NCI-H2081 (cell line): ENCODE results near the gene STRBP.
A peak's percentile ranks its signal among the peaks of the same experiment; 100 is the strongest.
"Not testable (repeated sequence)": the region's sequence is repeated elsewhere in the genome, so short reads cannot be mapped to it uniquely, and the experiment has no call there.

Experiments
- DNase-seq, 2 experiments: peaks; one replicate each; lab custom pipeline; 2025; lab: John Stamatoyannopoulos, UW

STRBP gene

DNA sequence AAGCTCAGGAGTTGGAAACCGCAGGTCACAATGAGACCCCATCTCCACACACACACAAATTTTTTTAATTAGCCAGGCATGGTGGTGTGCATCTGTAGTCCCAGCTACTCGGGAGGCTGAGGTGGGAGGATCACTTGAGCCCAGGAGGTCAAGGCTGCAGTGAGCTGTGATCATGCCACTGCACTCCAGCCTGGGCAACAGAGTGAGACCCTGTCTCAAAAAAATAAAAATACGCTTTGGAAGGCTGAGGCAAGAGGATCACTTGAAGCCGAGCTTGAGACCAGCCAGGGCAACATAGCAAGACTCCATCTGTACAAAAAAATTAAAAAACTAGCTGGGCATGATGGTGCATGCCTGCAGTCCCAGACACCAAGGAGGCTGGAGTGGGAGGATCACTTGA lies 19.2 kb downstream of the STRBP start:
- DNase-seq = not testable (repeated sequence)

DNA sequence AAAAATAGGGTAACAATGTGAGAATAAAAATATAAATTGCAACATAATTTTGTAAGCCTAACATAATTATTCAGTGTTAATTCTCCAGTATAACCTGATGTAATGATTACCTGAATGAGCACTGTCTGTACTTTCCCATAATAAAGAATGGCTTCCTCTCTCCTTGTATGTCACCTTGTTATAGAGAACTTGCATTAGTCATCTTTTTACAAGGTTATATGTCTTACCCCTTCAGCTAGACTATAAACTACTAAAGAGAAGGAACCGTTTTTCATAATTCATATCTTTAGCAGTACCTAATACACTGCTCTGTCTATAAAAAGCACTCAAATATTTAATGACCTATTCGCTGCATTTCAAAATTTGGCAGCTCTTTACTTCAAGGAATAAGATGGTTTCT lies 19.8 kb downstream of the STRBP start:
- DNase-seq = no peak

DNA sequence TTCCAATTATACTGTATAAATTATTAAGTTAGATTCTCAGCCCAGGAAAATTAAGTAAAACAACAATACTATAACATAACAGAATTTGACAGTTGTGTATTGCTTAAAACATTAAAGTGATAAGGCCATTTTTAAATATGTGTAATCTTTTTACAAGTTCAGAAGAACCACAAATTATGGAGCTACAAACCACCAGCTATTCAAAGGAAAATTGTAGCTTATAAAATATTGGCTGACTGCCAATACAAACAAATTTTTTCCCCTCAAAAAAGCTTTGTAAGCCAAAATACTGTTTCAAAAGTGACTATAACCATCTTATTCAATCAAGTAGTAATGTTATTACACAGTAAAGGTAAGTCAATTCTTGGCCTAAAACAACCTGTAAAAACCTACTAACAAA lies 21.9 kb downstream of the STRBP start:
- DNase-seq = peak in 1 of 2 experiments; percentile 42

DNA sequence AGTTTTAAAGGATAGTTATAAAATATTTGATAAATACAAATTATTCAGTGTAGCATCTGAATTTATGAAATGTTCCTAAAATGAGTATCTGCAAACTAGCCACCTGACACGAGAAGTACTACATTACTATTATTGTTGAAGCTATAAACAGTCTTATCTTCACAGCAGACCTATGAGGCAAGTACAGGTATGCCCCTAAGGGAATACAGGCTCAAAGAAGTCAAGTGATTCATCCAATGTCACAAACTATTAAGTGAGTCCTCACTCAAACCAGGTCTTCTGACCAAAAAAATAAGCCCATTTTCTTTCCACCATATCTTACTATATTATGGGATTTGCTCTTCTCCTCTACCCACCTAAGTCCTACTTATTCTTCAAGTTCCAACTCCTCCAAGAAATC lies 28.7 kb downstream of the STRBP start:
- DNase-seq = no peak

DNA sequence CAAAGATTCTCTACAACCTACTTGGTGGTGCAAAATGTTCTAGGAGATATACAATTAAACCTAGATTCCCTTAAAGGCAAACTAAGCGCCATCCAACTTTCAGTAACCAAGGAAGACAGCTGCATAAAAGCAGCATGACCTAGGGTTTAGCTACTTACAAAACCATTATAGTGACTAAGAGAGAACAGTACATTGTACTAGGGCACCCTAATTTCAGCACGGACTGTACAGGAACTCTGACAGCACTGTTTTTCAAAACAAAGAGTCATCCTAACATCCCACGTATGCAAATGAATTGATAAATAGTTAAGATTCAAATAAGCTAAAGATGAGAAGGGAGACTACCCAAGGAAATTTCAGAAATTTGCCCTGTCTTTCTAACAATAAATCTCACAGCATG lies 30.0 kb downstream of the STRBP start:
- no peak for DNase-seq

DNA sequence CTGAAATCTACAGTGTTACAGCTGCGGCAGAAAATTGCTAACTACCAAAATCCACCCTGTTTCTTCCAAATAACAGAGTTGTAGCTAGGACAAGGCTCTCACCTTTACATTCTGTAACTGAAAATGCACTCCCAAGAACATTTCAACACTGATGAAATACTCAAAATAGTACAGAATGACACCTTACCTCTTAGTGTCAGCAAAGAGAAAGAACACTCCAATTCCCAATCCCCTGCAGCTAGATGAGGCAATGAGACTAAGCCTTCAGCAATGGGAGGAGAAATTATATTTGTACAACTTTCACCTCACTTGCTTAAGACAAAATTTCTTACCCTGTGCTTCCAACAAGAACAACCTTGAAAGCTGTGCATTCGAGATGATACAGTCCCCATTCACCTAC lies 31.2 kb downstream of the STRBP start:
- no peak for DNase-seq

DNA sequence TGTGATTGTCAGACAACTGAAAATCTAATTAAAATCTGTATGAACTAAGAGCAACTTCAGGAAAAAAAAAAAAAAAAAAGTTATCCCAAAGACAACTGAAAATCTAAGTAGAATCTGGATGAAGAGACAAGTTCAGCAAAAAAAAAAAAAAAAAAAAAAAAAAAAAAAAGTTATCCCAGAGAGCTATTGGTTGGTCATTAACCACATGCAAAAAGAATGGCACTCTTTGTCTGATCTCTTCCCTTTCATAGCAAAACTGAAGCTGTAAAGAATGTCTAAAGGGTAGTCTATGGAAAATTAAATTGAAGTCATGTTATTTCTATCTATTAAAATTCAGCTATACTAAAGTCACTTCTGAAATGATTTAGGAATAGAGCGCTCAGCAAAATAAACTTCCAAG lies 32.9 kb downstream of the STRBP start:
- DNase-seq = no peak

DNA sequence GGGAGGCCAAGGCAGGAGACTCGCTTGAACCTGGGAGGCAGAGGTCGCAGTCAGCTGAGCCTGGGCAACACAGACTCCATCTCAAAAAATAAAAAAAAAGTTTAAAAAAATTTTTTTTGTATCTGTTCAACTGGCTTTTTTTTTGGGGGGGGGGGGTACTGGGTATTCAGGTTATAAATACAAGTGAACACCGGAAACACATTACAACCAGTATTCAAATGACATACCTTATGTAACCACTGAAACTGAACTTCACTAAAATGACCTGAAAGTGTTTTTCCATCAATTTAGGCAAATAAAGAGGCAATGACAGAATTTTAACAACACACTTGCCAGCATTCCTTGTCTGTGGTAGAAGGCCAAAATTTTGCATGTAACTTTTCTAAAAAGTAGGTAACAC lies 33.5 kb downstream of the STRBP start:
- no peak for DNase-seq

DNA sequence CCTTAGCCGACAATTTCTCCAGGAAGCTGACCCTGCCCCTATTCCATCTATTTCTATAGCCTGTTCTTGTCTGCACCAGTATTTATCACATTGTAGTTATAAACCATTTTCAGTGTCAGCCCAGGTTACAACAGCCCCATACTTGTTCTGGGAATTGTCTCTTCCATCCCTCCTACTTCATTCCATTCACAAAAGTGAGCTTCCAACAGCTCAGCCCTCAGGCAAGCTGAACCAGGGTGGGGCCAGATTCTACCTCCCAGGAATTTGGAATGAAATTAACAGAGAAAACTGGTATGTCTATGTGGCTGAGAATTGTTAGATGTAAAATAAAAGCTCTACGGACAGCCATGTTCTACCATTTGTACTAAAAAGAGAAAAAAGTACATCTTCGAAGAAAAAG lies 36.1 kb downstream of the STRBP start:
- DNase-seq = no peak

DNA sequence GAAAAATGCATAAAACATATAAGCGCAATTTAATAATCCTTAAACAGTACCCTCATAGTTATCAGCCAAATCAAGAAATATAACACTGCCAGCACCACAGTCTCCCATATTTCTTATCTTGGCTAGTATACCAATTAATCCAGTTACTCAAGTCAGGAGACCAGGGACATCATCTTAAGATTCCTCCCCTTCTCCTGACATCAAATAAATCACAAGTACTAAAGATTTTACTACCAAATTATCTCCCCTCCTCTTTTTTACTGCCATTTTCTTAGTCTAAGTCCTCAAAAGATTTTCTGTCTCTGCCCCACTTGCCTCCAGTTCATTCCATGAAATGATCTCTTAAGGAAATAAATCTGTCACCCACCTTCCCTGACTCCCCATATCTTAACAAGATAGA lies 37.0 kb downstream of the STRBP start:
- DNase-seq = no peak

DNA sequence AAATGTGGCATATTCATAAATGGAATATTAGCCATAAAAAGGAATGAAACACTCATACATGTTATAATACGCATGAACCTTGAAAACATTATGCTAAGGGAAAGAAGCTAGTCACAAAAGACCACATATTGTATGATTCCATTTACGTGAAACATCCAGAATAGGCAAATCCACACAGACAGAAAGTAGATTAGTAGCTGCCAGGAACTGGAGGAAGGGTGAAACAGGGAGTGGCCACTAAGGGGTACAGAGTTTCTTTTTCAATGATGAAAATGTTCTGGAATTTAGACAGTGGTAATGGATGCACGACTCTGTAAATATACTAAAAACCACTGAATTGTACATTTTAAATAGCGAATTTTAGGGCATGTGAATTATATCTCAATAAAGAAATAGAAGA lies 39.4 kb downstream of the STRBP start:
- no peak for DNase-seq

DNA sequence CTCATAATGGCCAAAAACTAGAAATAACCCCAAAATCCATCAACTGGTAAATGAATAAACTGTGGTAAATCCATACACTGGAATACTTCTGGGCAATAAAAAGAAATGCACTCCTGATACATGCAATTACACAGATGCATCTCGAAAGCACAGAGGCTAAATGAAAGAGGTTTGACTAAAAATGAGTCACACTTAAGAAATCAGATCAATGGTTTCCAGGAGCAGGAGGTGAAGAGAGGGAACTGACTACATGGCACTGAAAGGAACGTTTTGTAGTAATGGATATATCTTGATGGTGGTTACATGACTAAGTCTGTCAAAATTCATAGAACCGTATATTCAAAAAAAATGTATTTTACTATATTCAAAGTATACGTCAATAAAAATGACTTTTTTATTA lies 42.4 kb downstream of the STRBP start:
- no peak for DNase-seq

DNA sequence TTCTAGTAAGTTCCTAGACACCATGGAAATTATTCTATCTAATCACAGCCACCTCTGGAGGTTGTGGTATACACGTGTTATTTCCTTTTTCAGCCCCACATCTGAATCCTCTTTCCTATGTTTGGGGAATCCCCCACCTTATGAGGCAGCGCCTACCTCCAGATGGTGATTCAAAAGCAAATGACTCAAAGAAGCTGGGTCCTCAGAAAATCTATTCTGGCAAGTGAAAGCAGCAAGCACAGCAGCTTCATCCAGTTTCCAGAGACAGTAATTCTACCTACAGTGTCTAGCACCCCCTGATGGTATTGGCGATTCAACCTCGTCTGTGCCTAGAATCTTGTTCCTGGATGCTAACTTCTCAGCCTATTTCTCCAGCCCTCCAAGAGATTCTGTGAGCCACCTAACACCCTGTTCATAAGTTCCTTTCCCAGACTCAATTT lies 43.0 kb downstream of the STRBP start:
- DNase-seq = peak in 1 of 2 experiments; percentile 19

DNA sequence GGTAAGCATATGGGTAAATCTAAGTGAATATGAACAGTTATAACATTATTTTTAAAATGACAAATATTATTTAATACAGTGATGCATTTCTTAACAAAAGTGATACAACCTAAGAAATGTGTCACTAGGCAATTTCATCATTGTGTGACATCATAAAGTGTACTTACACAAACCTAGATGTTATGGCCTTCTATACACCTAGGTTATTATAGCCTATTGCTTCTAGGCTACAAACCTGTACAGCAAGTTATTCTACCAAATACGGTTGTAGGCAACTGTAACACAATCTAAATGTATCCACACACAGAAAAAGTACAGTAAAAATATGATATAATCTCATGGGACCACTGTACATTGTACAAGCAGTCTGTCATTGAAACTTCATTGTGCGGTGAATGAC lies 48.3 kb downstream of the STRBP start:
- DNase-seq = no peak

DNA sequence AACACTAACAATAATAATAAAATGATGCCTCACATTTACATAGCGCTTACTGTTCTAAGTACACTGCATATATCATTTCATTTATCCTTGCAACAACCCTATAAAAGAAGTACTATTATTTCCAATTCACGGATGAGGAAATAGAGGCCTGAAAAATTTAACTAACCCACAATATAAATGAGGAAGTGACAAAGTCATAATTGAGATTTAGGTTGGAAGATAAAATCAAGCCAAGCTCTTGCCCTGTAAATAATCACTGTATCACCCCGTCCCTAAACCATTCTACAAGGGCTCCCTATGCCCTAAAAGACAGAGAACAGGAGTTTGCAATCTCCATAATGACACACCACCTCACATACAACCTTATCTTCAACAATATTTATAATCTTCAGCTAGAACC lies 49.6 kb downstream of the STRBP start:
- no peak for DNase-seq

DNA sequence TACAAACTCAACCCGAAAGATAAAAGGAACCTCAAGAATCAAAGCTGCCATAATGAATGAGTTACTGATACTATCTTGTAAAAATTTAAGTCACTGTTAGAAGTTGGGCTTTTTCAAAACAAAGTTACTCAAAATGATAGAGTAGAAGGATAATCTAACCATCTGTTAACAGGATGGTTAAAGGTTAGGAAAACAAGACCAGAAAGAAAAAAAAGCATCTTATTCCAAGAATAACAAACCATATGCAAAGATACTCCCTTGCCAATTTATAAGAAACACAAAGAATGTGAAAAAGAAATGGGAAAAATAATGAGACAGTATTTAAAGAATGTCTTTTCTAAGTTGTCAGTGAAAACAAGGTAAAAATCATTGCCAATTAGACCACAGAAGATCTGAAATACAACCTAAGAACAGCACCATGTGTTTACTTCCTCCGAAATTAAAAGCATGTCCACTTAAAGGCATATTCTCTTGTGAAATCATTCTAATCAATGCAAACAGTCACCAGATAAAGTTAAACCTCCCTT lies 51.2 kb downstream of the STRBP start:
- DNase-seq = no peak

DNA sequence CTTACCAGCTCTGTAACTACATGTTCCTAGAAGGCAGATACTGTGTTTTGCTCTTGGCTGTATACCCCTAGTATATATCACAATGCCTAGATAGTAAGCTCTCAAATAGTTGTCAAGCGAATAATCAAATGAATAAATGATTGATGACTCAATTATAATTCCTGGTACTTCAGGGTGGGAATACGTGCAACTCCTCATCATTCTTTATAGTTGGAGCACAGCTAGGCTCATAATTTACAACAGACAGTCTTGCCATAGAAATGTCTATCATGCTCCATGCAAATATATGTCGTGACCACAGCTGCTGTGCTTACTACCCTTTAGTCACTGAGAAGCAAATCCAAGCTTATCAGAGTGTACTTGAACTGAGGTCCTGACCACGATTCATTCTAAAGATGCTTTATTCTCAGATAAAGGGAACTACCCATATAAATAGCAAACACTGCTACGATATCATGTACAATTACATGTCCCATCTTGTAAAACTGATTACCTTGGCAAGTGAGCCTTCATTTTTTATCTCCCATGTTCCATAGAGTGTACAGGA lies 52.1 kb downstream of the STRBP start:
- DNase-seq = no peak

DNA sequence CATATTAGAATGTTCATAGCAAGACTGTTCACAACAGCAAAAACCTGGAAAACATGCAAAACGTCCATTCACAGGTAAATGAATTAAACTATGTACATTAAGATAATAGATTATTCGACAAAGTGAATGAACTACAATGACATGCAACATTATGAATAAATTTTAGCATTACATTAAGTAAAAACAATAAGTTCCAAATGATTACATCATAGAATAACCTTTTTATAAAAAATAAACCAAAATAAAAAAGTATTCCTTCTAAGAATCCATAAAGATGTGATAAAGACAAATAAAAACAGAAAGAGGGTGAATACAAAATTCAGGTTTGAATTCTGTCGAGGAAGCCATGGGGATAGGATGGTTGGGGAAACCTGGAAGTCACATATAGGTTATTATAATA lies 57.3 kb downstream of the STRBP start:
- no peak for DNase-seq

DNA sequence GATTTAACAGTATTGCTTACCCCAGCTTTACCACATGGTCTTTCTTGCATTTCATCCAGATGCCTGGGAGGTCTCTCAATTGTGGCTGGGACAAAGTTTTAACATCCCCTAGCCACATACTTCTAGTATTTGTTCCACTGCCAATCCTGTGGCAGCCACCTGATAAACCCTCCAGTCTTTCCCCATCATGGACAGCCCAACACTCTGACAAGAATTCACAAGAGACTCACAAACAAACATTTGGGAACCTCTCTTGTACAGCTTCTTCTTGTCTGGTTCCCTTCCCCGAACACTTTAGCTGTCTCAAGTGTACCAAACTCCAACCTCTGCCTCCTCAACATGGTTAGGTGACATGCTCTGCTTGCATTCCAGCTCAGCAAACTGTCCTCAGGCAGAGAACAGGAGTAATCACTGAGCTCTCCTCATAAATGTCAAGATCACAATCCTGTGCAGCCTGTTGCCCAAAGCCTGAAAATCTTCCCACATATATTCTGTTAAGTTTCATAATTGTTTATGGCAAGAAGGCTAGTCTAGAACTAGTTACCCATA lies 59.7 kb downstream of the STRBP start:
- no peak for DNase-seq

DNA sequence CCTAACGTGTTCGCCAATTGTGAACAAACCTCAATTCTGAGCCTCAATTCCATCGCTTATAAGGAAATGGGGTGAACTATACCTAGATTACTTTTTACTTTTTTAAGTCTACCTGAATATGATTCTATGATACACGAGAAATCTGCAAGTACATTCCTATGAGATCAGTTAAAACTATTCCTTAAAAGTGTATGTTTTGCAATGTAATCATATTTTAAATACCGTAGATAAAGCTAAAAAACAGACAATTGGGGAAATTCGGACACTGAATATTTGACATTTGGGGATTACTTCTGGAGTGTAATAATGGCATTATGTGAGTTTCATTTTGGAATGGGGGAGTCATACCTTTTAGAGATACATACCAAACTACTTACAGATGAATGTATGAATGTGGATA lies 62.3 kb downstream of the STRBP start:
- no peak for DNase-seq

DNA sequence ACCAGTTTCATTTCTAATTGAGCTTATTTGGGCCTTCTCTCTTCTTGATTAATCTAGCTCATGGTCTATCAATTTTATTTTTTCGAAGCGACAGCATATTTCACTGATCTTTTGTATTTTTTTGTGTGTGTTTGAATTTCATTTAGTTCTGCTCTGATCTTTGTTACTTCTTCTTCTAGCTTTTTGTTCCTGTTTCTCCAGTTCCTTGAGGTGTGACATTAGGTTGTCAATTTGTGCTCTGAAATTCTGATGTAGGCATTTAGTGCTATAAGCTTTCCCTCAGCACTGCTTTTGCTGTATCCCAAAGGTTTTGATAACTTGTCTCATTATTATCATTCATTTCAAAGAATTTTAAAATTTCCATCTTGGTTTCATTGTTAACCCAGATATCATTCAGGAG lies 67.3 kb downstream of the STRBP start:
- no peak for DNase-seq

DNA sequence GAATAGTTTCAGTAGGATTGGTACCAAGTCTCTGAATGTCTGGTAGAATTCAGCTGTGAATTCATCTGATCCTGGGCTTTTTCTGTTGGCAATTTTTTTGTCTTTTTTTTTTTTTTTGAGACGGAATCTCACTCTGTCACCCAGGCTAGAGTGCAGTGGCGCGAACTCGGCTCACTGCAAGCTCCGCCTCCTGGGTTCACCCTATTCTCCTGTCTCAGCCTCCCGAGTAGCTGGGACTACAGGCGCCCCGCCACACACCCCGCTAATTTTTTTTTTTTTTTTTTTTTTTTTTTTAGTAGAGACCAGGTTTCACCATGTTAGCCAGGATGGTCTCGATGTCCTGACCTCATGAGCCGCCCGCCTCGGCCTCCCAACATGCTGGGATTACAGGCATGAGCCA lies 67.9 kb downstream of the STRBP start:
- DNase-seq = not testable (repeated sequence)

DNA sequence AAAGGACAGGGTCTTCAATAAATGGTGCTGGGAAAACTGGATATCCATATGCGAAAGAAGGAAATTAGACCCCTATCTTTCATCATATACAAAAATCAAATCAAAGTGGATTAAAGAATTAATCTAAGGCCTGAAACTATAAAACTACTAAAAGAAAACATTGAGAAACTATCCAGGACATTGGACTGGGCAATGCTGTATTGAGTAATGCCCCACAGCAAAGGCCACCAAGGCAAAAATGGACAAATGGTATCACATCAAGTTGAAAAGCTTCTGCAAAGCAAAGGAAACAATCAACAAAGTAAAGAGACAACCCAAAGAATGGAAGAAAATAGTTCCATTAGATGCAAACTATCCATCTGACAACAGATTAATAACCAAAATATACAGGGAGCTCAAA lies 72.3 kb downstream of the STRBP start:
- DNase-seq = no peak

DNA sequence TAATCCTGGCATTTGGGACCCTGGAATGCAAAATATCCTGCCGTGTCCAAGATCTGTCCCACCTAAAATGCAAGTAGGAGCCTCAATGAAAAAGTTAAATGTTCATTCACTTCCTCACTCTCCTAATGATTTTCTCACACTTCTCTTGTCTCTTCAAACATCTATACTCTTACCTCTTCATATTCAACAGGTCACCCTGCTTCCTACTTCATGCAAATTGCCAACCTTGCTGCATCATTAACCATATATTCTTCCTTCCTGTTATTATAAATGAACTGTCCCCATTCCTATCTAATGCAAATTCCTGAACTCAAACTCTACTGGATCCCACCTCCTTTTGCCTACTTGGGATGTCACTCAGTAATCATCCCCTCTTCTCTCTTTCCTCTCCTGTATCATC lies 74.4 kb downstream of the STRBP start:
- DNase-seq = no peak
